CD4-positive, alpha-beta T cell treated with Interleukin-4 for 4 hours (primary cell): ENCODE data around the gene METTL21A.
"Not testable (repeated sequence)": the region's sequence is repeated elsewhere in the genome, so short reads cannot be mapped to it uniquely, and the experiment has no call there.

Experiments
- DNase-seq: peaks from one replicate; pipeline ENCODE4 v3.0.0-alpha.2; 2020

METTL21A gene

GRCh38 chr2:207625014-207625907 lies at the start of gene METTL21A:
Gene METTL21A, minus strand, starts transcription at chr2:207625394. Its CDS starts 1,019 bp downstream, at chr2:207624375.
- peak; percentile 96 for DNase-seq

GRCh38 chr2:207674826-207675225 lies 49.6 kb upstream of the METTL21A start:
- DNase-seq, result no peak

- DNase-seq, result no peak
Observed at GRCh38 chr2:207674266-207674774, 49.1 kb upstream of the METTL21A start.

GRCh38 chr2:207673431-207673830 lies 48.2 kb upstream of the METTL21A start:
- DNase-seq, result no peak

- no peak for DNase-seq
Observed at GRCh38 chr2:207670887-207671286, 45.7 kb upstream of the METTL21A start.

- no peak for DNase-seq
Observed at GRCh38 chr2:207663870-207664545, 38.8 kb upstream of the METTL21A start.

- DNase-seq, result peak; percentile 2
Observed at GRCh38 chr2:207662203-207662602, 37.0 kb upstream of the METTL21A start.

GRCh38 chr2:207660994-207661393 lies 35.8 kb upstream of the METTL21A start:
- no peak for DNase-seq

GRCh38 chr2:207658156-207658555 lies 33.0 kb upstream of the METTL21A start:
- DNase-seq, result no peak

GRCh38 chr2:207655000-207655399 lies 29.8 kb upstream of the METTL21A start:
- DNase-seq, result no peak

GRCh38 chr2:207646582-207646981 lies 21.4 kb upstream of the METTL21A start:
- not testable (repeated sequence) for DNase-seq

- no peak for DNase-seq
Observed at GRCh38 chr2:207643892-207644291, 18.7 kb upstream of the METTL21A start.

- no peak for DNase-seq
Observed at GRCh38 chr2:207640661-207641060, 15.5 kb upstream of the METTL21A start.

GRCh38 chr2:207640160-207640559 lies 15.0 kb upstream of the METTL21A start:
- DNase-seq, result no peak

- not testable (repeated sequence) for DNase-seq
Observed at GRCh38 chr2:207639288-207639687, 14.1 kb upstream of the METTL21A start.

- DNase-seq, result no peak
Observed at GRCh38 chr2:207635468-207636200, 10.4 kb upstream of the METTL21A start.

GRCh38 chr2:207633686-207634085 lies 8.5 kb upstream of the METTL21A start:
- no peak for DNase-seq

- no peak for DNase-seq
Observed at GRCh38 chr2:207632575-207633493, 7.6 kb upstream of the METTL21A start.

GRCh38 chr2:207630491-207630890 lies 5.3 kb upstream of the METTL21A start:
- DNase-seq, result no peak

- DNase-seq, result no peak
Observed at GRCh38 chr2:207629553-207629952, 4.4 kb upstream of the METTL21A start.

GRCh38 chr2:207624185-207625013 lies 795 bp downstream of the METTL21A start:
- peak; percentile 56 for DNase-seq
